DMS53 treated with DMSO at 0.1 percent for 48 hours (cell line): Measurements from ENCODE around the gene MYMK.

Experiments
- DNase-seq: peaks from one replicate; lab custom pipeline; 2025; ENCODE audit not compliant: unreplicated experiment; lab: John Stamatoyannopoulos, UW

The MYMK gene

DNA sequence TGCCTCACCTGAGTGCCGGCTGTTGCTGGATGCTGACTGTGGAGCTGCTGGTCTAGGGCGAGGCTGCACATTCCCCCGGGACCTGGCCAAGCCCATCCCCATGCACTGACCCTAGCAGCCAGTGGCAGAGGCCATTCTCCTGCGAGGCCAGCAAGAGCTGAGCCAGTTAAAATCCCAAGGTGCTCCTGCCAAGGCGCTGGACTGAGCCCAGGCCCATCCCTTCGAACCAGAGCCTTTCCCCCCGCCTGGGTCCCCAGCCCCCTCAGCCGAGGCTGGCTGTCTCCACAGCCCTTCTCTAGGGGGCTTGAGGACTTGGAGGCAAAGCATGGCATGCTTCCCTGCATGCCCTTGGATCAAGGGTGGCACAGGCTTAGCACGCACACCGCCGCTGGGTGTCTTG is 11.3 kb upstream of the MYMK start:
- no peak for DNase-seq

DNA sequence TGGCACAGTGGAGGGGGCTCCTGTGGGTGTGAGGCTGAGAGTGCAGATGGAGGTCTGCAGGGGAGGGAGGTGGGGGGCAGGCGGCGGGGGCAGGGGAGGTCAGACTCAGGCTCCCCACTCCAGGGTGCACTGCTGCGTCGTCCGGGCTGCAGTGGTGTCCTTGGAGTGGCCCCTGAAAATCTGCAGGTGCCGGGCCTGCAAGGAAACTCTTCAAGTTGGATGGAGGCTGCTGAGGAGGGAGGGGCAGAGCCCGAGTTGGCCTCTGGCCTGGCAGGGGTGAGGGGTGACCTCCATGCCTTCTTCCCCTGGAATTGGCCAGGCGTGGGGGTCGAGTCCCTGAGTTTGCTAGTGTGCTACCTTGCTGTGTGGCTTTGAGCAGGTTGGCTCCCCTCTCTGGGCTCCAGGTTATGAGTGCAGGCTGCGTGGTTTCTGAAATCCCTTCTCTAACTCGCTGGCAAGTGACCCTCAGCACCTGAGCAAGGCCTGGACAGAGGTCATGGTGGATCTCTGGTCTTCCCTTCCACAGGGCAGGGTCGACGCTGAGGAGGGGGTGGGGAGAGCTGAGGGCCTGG is 10.6 kb upstream of the MYMK start:
- DNase-seq: no peak

DNA sequence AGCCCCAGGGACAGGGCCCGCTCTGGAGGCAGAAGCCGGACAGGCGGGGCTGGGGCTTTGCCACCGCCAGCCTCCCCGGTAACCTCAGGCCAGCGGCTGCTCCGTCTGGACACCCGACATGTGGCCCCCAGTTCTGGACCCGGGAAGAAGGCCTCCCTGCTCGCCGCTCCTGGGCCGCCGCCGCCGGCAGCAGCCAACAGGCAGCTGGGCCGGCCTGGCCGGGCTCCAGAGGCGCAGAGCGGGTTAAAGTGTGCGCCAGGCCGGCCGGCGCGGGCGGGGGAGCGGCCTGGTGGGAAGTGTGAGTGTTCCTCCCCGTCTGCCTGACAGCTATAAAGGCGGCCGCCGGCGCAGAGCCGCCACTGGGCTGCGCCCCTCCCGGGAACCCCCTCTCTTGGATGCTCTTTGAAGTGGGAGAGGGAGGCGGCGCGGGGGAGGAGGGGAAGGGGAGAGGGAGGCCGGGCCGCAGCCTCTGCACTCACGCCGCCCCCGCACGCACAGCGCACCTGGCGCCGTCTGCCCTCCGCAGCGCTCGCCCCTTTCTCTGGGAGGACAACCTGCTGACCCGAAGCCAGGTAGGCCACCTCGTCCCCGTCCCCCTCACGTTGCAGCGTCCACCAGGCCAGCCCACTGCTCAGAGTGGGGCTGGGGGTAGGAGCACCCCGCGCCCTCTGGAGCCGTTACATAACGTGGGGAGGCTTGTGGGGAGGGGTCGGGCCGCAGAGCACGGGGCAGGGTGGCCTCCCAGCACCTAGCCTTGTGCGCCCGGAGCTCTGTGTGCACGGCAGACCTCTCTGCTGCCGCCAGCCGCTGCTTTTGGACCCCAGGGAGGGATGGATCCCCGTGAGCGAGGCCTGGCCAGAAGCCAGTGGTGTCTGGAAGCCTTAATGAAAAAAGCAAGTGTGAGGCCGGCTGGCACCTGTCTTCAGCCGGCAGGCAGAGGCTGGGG is 9.9 kb upstream of the MYMK start, which contains the start of gene ADAMTSL2:
TSS of gene ADAMTSL2 (plus strand) at position 359 of the 946 bp plus-strand sequence. CDS start 2,009 bp downstream, outside the sequence.
- peak; percentile 62 for DNase-seq

DNA sequence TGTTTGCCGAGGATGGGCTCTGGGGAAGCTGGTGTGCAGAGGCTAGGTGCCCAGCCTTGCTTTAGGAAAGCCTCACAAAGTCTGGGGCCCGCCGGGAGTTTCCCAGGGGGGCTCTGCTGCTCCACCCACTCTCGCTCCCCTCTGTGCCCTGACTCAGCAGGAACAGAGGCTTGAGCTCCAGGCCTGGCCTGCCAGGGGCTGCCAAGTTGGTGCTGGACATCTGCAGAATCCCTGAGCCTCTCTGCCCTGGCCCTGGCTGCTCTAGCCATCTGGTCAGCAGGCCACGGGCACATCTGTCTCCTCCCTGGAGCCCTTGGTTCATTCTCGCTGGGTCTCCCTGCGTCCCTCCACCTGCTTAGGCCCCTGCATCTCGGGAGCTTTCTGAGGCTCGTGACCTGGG is 9.1 kb upstream of the MYMK start:
- no peak for DNase-seq

DNA sequence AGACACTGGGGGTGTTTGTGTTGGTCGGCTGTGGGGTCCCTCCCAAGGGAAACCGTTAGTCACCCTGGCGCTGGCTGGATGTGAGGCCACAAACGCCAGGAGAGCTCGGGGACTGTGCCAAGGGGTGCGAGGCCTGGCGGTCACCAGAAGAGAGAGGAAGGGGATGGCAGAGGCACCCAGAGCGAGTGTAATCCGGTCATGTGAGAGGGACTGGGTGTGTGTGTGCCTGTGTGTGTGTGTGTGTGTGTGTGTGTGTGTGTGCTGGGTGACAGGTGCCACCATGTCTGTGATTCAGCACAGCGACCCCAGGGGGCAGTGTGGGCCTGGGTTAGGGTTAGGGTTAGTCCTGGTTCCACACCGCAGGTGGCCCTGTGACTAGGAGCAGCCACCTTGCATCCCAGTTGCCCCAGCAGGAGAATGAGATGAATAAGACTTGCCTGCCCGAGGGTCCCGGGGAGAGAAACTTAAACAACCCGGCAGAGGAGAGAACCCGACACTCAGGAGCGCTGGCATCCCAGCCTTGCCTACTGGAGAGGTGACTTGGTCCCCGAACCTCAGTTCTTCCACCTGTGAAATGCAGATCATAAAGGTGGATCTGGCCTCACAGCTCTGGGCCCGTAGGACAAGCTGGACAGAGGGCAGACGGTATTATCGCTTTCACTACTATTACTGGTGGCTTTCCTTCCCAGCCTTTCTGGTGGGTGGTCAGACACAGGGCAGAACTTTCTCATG is 8.3 kb upstream of the MYMK start:
- peak; percentile 67 for DNase-seq

DNA sequence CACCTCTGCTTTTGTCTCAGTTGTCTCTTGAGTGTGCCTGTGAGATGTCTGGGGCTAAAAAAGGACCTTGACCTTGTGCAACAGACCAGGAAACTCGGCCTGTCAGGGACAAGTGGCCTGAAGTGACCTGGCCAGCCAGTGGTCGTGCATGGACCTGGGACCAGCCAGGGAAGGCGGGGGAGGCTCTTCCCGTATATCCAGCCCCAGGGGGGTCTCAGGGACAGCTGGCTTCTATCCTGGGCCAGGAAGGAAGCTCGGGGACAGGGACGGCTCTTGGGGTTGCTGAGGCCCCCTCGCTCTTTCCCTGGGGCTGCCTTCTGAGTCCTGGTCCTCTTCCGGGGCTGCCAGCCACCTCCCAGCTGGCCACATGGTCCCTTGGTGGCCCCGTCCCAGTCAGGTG is 6.5 kb upstream of the MYMK start:
- DNase-seq: no peak

DNA sequence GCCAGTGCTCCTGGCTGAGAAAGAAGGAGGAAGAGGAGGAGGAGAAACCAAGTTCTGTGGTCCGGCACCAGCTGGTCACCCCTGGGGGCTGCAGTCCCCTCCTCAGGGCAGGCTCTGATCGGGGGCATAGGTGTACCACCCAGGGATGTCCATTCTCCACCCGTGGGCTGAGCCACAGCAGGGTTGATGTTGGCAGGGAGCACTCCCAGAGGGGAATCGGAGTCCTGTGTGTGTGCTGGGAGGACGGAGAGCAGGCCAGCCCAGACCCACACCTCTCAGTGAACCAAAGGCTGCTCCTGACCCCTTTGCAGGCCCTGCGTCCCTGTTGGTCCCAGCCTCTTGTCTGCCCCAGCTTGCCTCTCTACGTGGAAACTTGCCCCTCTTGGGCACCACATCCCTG is 5.1 kb upstream of the MYMK start:
- no peak for DNase-seq

DNA sequence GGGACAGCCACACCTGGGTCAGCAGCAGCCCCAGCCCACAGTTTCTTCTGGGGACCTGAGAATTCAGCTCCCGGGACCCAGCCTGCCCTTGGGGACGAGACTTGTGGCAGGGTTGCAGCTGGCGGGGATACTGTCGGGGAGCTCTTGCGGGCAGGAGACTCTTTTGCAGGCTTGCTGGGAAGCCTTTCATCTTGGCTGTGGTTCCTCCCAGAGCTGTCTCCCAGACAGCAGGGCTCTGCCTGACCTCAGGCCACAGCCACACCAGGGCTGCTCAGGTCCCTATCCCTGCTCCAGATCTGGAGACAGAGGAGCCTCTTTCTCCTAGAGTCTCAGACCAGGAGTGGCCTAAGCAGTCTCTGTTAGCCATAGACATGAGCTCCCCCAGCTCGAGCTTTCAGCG is 4.7 kb upstream of the MYMK start:
- DNase-seq: no peak

DNA sequence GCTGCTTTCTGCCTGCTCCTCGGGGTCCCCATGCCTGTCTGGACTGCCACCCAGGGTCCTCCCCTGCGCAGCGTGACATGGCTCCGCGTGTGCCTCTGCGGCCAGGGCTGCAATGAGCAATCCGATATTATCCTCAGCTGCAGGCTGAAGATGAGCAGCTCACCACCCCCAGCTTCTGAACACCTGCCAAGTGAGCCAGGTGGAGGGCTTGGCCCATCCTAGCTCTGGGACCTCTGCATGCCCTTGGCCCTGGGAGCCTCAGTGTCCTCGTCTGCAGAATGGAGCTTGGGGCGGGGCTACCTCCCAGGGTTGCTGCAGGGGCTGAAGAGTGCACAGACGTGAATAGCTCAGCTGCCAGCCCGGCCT is 4.1 kb upstream of the MYMK start:
- DNase-seq: no peak

DNA sequence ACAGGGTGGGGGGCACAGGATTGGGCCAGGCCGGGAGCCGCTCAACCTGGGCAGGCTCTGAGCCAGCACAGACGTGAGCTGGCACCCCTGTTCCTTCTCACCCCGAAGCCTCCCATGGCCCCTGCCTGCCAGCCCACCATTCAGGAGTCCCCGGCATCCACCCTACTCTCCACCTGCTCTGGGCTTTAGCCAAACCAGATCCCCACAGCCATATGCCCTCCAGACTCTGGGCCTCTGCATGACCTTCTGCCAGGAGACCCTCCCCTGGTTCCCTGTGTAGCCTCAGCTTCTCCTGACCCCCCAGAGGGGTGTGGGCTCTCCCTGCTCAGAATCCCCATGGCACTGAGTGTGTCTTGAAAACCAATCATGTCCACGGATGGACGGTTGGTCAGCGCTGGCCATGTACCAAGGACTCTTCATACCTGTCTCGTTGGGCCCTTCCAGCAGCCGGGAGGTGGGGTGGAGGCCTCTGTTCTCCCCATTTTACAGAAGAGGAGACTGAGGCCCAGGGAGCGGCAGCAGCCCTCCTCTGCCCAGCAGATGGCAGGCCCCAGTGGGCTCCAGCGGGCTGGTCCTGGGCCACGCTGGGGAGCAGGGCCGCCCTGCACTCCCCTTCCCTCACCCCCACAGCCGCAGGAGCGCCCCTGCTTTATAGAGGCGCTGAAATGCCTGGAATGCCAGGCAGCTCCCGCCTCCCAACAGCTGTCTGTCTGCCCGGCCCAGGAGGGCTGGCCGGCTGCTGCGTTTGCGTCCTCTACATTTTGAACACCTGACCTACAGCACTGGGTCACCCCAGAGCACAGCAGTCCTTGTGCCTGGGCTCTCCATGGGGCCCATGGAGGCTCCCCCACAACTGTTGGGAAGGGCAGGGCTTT is 3.5 kb upstream of the MYMK start:
- DNase-seq: no peak

DNA sequence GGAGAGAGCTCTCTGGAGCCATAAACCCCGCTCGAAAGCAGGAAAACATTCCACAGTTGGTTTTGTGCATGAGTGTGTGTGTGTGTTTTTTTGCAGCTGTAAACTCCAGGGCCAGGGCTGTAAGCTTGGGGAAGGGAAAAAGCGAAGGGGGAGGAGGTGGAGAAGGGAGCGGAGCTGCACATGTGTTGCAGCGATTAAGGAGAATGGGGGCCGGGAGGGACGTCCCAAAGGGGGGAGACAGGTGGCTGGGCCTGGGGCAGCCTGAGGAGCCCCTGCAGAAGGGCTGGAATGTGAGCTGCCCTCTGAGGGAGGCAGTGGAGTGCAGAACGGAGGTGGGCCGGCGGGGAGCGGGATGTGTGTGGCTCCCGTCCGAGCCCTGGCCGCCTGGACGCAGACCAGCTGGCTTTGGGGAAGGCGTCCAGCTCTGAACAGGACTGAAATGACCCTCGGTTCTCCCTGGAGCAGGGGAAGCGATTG is 2.7 kb upstream of the MYMK start:
- DNase-seq: no peak

DNA sequence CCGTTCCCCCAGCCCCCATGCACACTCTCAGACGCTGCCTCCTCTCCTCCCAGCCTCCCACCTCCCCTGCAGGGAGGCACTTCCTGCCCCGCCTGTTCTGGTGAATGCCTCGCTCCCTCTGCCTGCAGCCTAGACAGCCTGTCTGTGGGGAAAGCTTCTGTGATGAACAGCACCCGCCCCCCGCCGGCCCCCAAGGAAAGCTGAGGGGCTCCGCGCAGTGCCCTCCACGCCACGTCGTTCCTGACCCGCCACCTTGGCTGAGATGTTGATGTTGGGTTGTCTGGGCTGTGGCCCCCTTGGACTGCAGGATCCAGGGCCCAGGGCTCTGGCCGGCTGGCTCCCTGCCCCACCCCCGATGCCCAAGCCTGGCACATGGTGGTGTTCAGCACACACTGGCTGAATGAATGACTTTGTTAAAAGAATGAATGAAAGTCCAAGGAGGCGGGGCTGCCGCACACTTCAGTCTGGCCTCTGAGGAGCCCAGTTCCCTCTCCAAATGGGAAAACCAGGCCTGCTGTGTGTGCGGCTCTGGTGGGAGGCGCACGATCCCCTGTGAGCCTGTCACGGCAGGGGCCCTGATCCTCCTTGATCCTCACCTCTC is 2.1 kb upstream of the MYMK start:
- no peak for DNase-seq

DNA sequence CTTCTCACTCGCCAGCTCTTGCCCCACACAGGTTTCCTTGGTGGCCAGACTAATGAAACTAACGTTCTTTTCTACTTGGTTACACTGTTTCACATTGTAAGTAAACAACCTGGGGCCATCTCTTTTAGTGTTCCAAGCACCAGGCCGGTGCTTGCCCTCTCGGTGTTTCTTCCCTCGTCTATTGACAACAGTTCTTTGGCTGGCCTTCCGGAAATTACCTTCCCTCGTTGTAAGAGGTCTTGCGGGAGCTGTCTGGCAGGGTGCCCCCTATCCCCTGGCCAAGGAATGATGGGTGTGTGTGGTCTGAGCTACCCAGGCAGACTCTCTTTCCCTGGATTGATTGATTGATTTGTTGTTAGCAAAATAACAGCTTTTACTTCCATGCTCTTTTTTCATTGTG is 918 bp upstream of the MYMK start:
- DNase-seq: no peak

DNA sequence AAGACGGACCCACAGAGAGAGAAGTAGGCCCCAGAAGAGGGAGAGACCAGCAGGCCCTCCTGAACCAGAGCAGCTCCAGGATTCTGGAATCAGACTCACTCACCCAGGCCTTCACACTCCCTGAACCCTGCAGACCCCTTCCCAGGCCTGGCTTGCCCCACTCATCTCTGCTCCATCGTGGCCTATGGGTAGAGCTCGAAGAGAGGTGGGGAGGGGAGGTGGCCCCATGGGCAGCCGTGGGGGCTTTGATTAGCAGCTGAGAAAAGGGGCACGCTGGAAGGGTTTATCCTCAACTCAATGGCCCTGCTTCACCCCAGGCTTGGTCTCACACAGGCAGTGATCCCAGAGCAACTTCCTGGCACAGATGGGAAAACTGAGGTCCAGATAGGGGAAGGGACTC is 613 bp downstream of the MYMK start:
- no peak for DNase-seq

DNA sequence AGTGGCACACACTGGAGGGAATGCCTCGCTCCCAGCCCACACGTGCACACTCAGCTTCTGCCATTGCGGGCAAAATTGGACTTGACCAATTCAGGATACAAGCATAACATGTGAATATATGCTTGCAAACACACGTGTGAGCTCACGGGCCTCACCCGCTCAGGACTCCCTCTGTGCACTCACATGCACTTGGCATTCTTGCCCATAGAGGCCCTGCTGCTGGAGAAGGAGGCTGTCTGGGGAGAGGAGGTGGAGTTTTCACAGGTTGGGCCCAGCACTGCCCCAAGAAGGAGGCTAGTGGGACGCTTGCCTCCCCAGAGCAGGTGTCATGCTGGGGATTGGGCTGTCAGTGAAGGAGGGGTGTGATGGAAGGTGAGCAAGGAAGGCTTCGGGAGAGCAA is 1.7 kb downstream of the MYMK start:
- no peak for DNase-seq

DNA sequence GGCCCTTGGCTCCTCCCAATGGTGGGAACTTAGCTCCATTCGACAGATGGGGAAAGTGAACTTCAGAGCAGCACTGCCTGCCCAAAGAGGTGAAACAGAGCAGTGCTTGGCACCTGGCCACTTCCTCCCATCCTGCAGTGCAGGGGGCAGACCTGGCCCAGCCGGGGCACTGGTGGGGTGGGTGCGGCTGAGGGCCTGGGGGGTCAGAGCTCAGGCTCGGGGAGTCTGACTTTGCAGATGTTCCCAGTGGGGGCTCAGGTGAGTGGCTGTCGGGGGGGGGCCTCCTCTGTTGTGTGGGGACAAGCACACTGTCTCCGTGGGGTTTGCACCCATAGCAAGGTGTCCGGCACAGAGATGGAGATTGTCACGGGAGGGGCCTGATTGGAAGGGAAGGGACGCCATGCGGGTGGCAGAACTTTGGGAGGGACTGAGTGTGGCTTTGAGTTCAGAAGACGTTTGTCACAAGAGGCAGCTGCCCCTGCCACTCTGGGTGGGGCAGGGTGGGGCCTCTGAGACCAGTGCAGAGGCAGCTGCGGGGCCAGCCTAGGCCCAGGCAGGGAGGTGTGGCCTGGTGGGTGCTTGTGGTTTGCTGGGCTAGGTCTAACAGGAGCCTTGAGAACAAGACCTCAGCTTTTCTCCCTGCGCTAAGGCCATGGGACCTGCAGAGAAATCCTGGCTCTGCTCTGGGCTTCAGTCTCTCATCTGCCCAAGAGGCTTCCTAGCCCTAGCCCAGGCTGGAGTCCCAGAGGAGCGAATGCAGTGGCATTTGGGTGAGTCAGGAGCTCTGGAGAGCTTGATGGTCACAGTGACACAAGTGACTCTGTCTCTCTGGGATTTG is 2.5 kb downstream of the MYMK start:
- no peak for DNase-seq

DNA sequence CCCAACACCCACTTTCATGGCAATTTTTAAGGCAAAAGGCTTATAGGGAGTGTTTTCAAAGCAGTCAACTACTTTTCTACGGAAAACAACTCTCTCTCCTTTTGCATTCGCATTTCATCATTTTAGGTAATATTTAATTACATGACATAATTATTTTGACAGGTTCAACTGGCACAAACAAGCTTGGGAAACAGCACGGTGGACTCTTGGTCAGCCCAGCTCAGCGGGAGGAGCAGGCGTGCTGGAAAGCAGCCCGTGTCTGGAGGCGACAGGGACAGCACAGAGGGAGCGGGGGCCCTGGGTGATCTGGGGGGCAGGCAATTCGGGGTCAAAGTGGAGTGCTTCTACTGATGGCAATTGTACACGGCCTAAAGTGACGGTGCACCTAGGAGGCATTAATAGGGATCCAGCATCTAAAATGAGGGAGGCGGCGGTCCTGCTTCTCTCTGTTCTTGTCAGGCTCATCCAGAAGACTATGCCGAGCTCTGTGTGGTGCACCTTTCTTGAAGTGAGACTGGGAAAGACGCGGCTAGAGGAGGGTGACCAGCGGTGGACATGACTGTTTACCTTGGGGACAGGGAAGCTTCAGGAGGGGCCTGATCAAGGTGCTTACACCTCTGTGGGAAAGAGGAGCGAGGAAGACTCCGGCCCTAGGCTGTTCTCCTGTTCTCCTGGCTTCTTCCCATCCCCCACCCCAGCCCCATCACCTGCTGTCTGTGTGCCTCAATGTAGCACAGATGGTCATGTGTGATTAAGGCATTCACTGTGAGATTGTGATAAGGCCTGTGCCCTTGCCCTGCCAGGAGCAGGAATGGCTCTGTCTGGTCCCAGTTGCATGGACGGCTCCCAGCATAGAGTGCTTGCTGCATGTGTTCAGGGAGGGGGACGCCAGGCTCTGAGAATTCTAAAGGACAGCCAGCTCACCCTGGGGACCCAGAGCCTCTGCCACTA is 3.4 kb downstream of the MYMK start:
- DNase-seq: no peak

DNA sequence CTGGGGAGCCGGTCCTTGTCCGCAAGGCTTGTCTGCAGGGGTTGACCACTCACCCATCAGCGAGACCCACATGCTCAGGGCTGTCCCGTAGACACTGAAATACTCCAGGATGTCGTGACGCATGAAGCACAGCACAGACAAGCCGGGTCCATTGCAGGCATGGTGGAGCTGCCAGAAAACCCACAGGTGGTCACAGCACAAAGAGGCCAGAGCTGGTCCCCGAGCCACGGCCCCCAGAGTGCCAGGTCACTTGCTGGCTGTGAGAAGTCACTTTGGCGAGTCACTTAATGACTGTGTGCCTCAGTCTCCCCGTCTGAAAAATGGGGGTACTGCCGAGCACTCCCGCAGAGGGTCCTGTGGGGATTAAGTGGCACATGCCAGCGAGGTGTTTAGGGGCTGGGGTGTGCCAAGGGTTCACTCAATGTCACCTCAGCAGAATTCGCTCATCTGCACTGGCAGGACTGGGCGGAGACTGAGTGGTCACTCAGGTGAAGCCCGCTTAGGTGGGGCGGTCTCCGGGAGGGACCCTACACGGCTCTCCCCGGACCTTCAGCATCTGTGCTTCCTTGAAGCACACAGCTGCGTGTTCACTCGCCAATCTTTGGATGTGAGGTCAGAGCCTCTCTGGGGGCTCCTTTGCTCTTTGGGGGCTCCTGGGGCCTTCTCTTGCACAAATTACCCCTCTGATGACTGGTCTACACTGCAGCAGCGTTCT is 4.5 kb downstream of the MYMK start:
- no peak for DNase-seq
